ENCODE measurements around the gene AIF1L. TPM values are rescaled to one million over a fixed set of nuclear protein-coding genes. Genes with fewer than 3 reads are reported as not detected.

Gene AIF1L
- total RNA-seq, 1 experiment from 2014 or later = 23.7 TPM

- DNase-seq = no peak
- H3K4me1 ChIP-seq (ENCODE audit: insufficient read depth, low read length) = no peaks in the 10 kb centered on the region
- no peak overlapping the region for H3K27ac ChIP-seq (ENCODE audit: low read length)
- H3K9me3 ChIP-seq (ENCODE audit: low read length) = no peaks in the 10 kb centered on the region
- no peaks in the 10 kb centered on the region for H3K79me2 ChIP-seq (ENCODE audit: low read length)
- no peak for TF ChIP-seq CTCF (conservative IDR thresholded peaks at IDR 0.05; ENCODE audit: low read depth, low read length)
- no peaks in the 10 kb centered on the region for H4K20me1 ChIP-seq (ENCODE audit: low read length)
- H3K9ac ChIP-seq (ENCODE audit: low read length) = no peak overlapping the region
- no TSS peak for BruUV-seq (replicated peaks)
- intact Hi-C loops (cut with micrococcal nuclease) = no loop called here
- H3F3A ChIP-seq (ENCODE audit: low read length, unreplicated experiment) = no peaks in the 10 kb centered on the region
- no peak overlapping the region for H3K4me3 ChIP-seq (ENCODE audit: low read length)
- ChIA-PET POLR2A (ENCODE audit: unreplicated experiment) (no interaction called here), CTCF (no interaction called here)
- H3K9me2 ChIP-seq (replicated peaks; ENCODE audit: low read length) = no peaks in the 10 kb centered on the region
- H2AFZ ChIP-seq (ENCODE audit: low read length) = no peak overlapping the region
- no peak overlapping the region for H3K4me2 ChIP-seq (ENCODE audit: low read length)
- no peaks in the 10 kb centered on the region for H3K27me3 ChIP-seq (ENCODE audit: low read length)
- H3K36me3 ChIP-seq (ENCODE audit: low read depth, low read length) = no peaks in the 10 kb centered on the region
- no peak for ATAC-seq
Observed at GRCh38 chr9:131069699-131070098, 26.6 kb upstream of the AIF1L start.

- CTCF ChIA-PET = no interaction called here
- TF ChIP-seq EZH2phosphoT487 (IDR thresholded peaks at IDR 0.05; ENCODE audit: borderline replicate concordance, low read length) (no peak), EZH2 (IDR thresholded peaks at IDR 0.05; ENCODE audit: low read length, unreplicated experiment) (no peak), CTCF (conservative IDR thresholded peaks at IDR 0.05; ENCODE audit: low read depth, low read length) (no peak)
- H3K27me3 ChIP-seq (ENCODE audit: low read length) = no peaks in the 10 kb centered on the region
- H3F3A ChIP-seq (ENCODE audit: low read length, unreplicated experiment) = no peaks in the 10 kb centered on the region
- no peak overlapping the region for H2AFZ ChIP-seq (ENCODE audit: low read length)
- H3K4me2 ChIP-seq (ENCODE audit: low read length) = no peak overlapping the region
- ATAC-seq (no peak), DNase-seq (no peak)
- no TSS peak for BruUV-seq (replicated peaks)
- no peaks in the 10 kb centered on the region for H4K20me1 ChIP-seq (ENCODE audit: low read length)
- H3K9me2 ChIP-seq (replicated peaks; ENCODE audit: low read length) = no peaks in the 10 kb centered on the region
- intact Hi-C loops (cut with micrococcal nuclease) = no loop called here
- POLR2A ChIA-PET (ENCODE audit: unreplicated experiment) = no interaction called here
- H3K9me3 ChIP-seq (ENCODE audit: low read length) = no peaks in the 10 kb centered on the region
- no peak overlapping the region for H3K4me3 ChIP-seq (ENCODE audit: low read length)
- no peak overlapping the region for H3K27ac ChIP-seq (ENCODE audit: low read length)
- H3K36me3 ChIP-seq (ENCODE audit: low read depth, low read length) = no peaks in the 10 kb centered on the region
- H3K79me2 ChIP-seq (ENCODE audit: low read length) = no peaks in the 10 kb centered on the region
- H3K9ac ChIP-seq (ENCODE audit: low read length) = no peak overlapping the region
- H3K4me1 ChIP-seq (ENCODE audit: insufficient read depth, low read length) = no peaks in the 10 kb centered on the region
Observed at GRCh38 chr9:131072107-131072870, 24.0 kb upstream of the AIF1L start.

DNA sequence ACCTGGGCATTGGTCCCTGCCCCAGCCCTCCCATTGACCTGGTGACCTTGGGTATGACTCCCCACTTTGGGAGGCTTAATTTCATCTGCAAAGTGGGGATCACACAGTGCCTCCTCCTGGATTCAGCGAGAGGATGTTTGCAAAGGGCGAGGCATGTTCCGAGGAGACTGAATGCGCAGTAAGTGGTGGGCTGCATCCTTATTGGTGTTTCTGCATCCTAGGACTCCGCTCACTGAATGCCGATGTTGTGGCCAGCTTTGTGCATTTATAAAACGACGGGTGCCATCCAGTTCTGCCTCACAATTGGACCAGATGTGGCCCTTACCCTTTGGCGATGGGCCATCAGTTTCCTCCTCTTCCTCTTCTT, 23.5 kb upstream of the AIF1L start:
- Histone ChIP-seq H3K9me2 (replicated peaks; ENCODE audit: low read length) (no peaks in the 10 kb centered on the region), H3K9ac (ENCODE audit: low read length) (no peak overlapping the region), H3K4me1 (ENCODE audit: insufficient read depth, low read length) (no peaks in the 10 kb centered on the region), H3F3A (ENCODE audit: low read length, unreplicated experiment) (no peaks in the 10 kb centered on the region), H3K4me2 (ENCODE audit: low read length) (no peak overlapping the region), H3K27me3 (ENCODE audit: low read length) (no peaks in the 10 kb centered on the region), H4K20me1 (ENCODE audit: low read length) (no peaks in the 10 kb centered on the region), H3K4me3 (ENCODE audit: low read length) (no peak overlapping the region), H3K27ac (ENCODE audit: low read length) (no peak overlapping the region), H3K36me3 (ENCODE audit: low read depth, low read length) (no peaks in the 10 kb centered on the region), H2AFZ (ENCODE audit: low read length) (no peak overlapping the region), H3K79me2 (ENCODE audit: low read length) (no peaks in the 10 kb centered on the region), H3K9me3 (ENCODE audit: low read length) (no peaks in the 10 kb centered on the region)
- intact Hi-C loops (cut with micrococcal nuclease) = no loop called here
- no peak for TF ChIP-seq EZH2phosphoT487 (IDR thresholded peaks at IDR 0.05; ENCODE audit: borderline replicate concordance, low read length)
- TF ChIP-seq CTCF (conservative IDR thresholded peaks at IDR 0.05; ENCODE audit: low read depth, low read length) = no peak
- TF ChIP-seq EZH2 (IDR thresholded peaks at IDR 0.05; ENCODE audit: low read length, unreplicated experiment) = no peak
- no peak for DNase-seq
- ATAC-seq = no peak
- no TSS peak for BruUV-seq (replicated peaks)
- ChIA-PET CTCF (no interaction called here), POLR2A (ENCODE audit: unreplicated experiment) (no interaction called here)

Measured in PC-3 (cell line).